ENCODE measurements around the gene SLIT3.
"Not testable (repeated sequence)": the region's sequence is repeated elsewhere in the genome, so short reads cannot be mapped to it uniquely, and the experiment has no call there.

SLIT3 gene

GRCh38 chr5:168750926-168751325, 550.0 kb downstream of the SLIT3 start:
- no peak for DNase-seq

GRCh38 chr5:168749391-168750100, 551.4 kb downstream of the SLIT3 start:
- DNase-seq = no peak

- peak; percentile 6 for DNase-seq
These were observed 552.8 kb downstream of the SLIT3 start for GRCh38 chr5:168747987-168748777.

GRCh38 chr5:168746893-168747640, 553.9 kb downstream of the SLIT3 start:
- no peak for DNase-seq

GRCh38 chr5:168746126-168746892, 554.6 kb downstream of the SLIT3 start:
- DNase-seq = not testable (repeated sequence)

GRCh38 chr5:168743617-168744016, 557.3 kb downstream of the SLIT3 start:
- DNase-seq = no peak

GRCh38 chr5:168742311-168742710, 558.6 kb downstream of the SLIT3 start:
- not testable (repeated sequence) for DNase-seq

- DNase-seq = no peak
These were observed 560.1 kb downstream of the SLIT3 start for GRCh38 chr5:168740811-168741213.

GRCh38 chr5:168740092-168740800, 560.7 kb downstream of the SLIT3 start:
- no peak for DNase-seq

GRCh38 chr5:168737066-168737465, 563.9 kb downstream of the SLIT3 start:
- DNase-seq = no peak

GRCh38 chr5:168736281-168736831, 564.6 kb downstream of the SLIT3 start:
- no peak for DNase-seq

- DNase-seq = no peak
These were observed 566.2 kb downstream of the SLIT3 start for GRCh38 chr5:168734620-168735300.

GRCh38 chr5:168734119-168734518, 566.8 kb downstream of the SLIT3 start:
- no peak for DNase-seq

- no peak for DNase-seq
These were observed 572.3 kb downstream of the SLIT3 start for GRCh38 chr5:168728546-168729211.

GRCh38 chr5:168727547-168727946, 573.4 kb downstream of the SLIT3 start:
- DNase-seq = no peak

GRCh38 chr5:168726342-168726741, 574.6 kb downstream of the SLIT3 start:
- no peak for DNase-seq

GRCh38 chr5:168724227-168724626, 576.7 kb downstream of the SLIT3 start:
- no peak for DNase-seq

GRCh38 chr5:168723037-168723436, 577.9 kb downstream of the SLIT3 start:
- no peak for DNase-seq

GRCh38 chr5:168721966-168722365, 579.0 kb downstream of the SLIT3 start:
- DNase-seq = no peak

- no peak for DNase-seq
These were observed 579.8 kb downstream of the SLIT3 start for GRCh38 chr5:168721002-168721753.
